ENCODE measurements around the gene NTHL1. TPM values are rescaled to one million over a fixed set of nuclear protein-coding genes. Genes with fewer than 3 reads are reported as not detected.

NTHL1 gene
- total RNA-seq, 1 donor from 2014 or later: 57.7 TPM

DNA sequence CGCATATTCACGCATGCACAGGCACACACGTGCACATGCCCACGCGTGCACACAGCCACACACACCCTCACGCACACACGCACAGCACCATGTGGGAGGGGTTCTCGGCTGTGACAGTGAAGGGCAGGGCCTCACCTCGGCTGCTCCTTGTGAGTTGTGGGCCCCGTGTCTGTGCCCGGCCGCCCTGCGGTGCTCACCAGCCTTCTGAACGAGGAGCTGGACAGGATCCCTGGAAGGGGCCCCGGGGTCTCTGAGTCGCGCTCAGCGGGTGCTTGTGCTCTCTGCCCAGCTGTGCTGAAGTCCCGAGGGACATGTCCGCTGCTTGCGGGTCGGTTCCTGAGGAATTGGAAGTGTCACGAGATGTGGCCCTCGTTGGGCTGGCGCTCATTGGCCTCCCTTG, 16.2 kb upstream of the NTHL1 start:
- H3K4me3 Mint-ChIP-seq: no peak overlapping the region
- no peaks in the 10 kb centered on the region for H3K27me3 Mint-ChIP-seq
- H3K4me1 Mint-ChIP-seq: no peaks in the 10 kb centered on the region
- H3K9me3 Mint-ChIP-seq: no peaks in the 10 kb centered on the region
- DNase-seq: no peak
- no peak overlapping the region for H3K27ac Mint-ChIP-seq
- peaks cover 22% of the 10 kb centered on the region for H3K36me3 Mint-ChIP-seq (ENCODE audit: low read depth)
- intact Hi-C loops (cut with micrococcal nuclease): no loop called here

GRCh38 chr16:2062801-2063200, 15.2 kb upstream of the NTHL1 start:
- Mint-ChIP-seq H3K9me3 (no peaks in the 10 kb centered on the region), H3K4me3 (no peak overlapping the region), H3K27ac (no peak overlapping the region), H3K27me3 (no peaks in the 10 kb centered on the region), H3K36me3 (ENCODE audit: low read depth) (peaks cover 16% of the 10 kb centered on the region), H3K4me1 (no peaks in the 10 kb centered on the region)
- intact Hi-C loops (cut with micrococcal nuclease): no loop called here
- DNase-seq: no peak

GRCh38 chr16:2061526-2061925, 13.9 kb upstream of the NTHL1 start:
- no peaks in the 10 kb centered on the region for H3K9me3 Mint-ChIP-seq
- no peak overlapping the region for H3K4me3 Mint-ChIP-seq
- DNase-seq: no peak
- intact Hi-C loops (cut with micrococcal nuclease): no loop called here
- H3K27me3 Mint-ChIP-seq: no peaks in the 10 kb centered on the region
- H3K4me1 Mint-ChIP-seq: no peaks in the 10 kb centered on the region
- H3K36me3 Mint-ChIP-seq (ENCODE audit: low read depth): peaks cover 17% of the 10 kb centered on the region
- no peak overlapping the region for H3K27ac Mint-ChIP-seq

DNA sequence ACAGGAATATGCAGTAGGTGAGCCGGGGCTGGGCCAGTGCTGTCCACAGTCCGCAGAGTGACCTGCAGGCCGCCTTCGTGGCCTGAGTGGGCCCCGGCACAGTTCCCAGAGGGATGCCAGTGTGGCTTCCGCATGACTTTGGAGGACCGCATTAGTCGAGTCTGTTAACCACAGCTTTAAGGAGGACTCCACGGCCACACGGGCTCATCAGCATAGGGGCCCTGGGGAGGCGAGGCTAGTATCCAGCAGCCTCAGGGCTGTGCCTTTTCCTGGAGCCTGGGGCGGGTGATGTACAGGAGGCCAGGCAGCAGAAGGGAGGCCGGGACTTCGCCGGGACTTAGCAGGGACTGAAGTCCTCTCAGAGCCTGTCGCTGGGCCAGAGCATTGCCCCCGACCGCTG, 13.4 kb upstream of the NTHL1 start:
- intact Hi-C loops (cut with micrococcal nuclease): no loop called here
- no peaks in the 10 kb centered on the region for H3K27me3 Mint-ChIP-seq
- H3K27ac Mint-ChIP-seq: no peak overlapping the region
- H3K4me1 Mint-ChIP-seq: no peaks in the 10 kb centered on the region
- DNase-seq: no peak
- H3K9me3 Mint-ChIP-seq: no peaks in the 10 kb centered on the region
- H3K4me3 Mint-ChIP-seq: no peak overlapping the region
- H3K36me3 Mint-ChIP-seq (ENCODE audit: low read depth): peaks cover 13% of the 10 kb centered on the region

GRCh38 chr16:2060346-2060745, 12.7 kb upstream of the NTHL1 start:
- H3K36me3 Mint-ChIP-seq (ENCODE audit: low read depth): peaks cover 11% of the 10 kb centered on the region
- H3K4me3 Mint-ChIP-seq: no peak overlapping the region
- no peaks in the 10 kb centered on the region for H3K27me3 Mint-ChIP-seq
- no peaks in the 10 kb centered on the region for H3K4me1 Mint-ChIP-seq
- intact Hi-C loops (cut with micrococcal nuclease): no loop called here
- H3K9me3 Mint-ChIP-seq: no peaks in the 10 kb centered on the region
- no peak for DNase-seq
- H3K27ac Mint-ChIP-seq: no peak overlapping the region

DNA sequence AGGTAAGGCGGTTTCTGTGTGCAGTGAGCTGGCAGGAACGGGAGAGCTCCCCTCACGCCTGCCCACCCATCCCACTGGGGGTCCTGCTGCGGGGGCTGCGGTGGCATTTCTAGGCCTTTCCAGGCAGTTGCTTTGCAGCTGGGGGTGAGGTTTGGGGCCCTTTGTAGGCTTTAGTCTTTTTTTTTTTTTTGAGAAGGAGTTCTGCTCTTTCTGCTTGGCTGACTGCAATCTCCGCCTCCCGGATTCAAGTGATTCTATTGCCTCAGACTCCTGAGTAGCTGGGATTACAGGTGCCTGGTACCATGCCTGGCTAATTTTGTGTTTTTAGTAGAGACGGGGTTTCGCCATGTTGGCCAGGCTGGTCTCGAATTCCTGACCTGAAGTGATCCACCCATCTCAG, 11.2 kb upstream of the NTHL1 start:
- Mint-ChIP-seq H3K4me3 (no peak overlapping the region), H3K27me3 (no peaks in the 10 kb centered on the region), H3K9me3 (no peaks in the 10 kb centered on the region), H3K36me3 (ENCODE audit: low read depth) (peaks cover 8% of the 10 kb centered on the region), H3K4me1 (no peaks in the 10 kb centered on the region), H3K27ac (no peak overlapping the region)
- intact Hi-C loops (cut with micrococcal nuclease): no loop called here
- DNase-seq: no peak

- Mint-ChIP-seq H3K9me3 (no peaks in the 10 kb centered on the region), H3K4me3 (no peak overlapping the region), H3K4me1 (no peaks in the 10 kb centered on the region), H3K27me3 (no peaks in the 10 kb centered on the region), H3K36me3 (ENCODE audit: low read depth) (peaks cover 8% of the 10 kb centered on the region), H3K27ac (peak overlapping the region; percentile 26)
- no peak for DNase-seq
- intact Hi-C loops (cut with micrococcal nuclease): no loop called here
Measured at GRCh38 chr16:2058420-2058819, 10.8 kb upstream of the NTHL1 start.

- intact Hi-C loops (cut with micrococcal nuclease): no loop called here
- Mint-ChIP-seq H3K27me3 (no peaks in the 10 kb centered on the region), H3K4me3 (no peak overlapping the region), H3K9me3 (no peaks in the 10 kb centered on the region), H3K27ac (no peak overlapping the region), H3K4me1 (no peaks in the 10 kb centered on the region), H3K36me3 (ENCODE audit: low read depth) (peaks cover 11% of the 10 kb centered on the region)
- no peak for DNase-seq
Measured at GRCh38 chr16:2057438-2057837, 9.8 kb upstream of the NTHL1 start.

DNA sequence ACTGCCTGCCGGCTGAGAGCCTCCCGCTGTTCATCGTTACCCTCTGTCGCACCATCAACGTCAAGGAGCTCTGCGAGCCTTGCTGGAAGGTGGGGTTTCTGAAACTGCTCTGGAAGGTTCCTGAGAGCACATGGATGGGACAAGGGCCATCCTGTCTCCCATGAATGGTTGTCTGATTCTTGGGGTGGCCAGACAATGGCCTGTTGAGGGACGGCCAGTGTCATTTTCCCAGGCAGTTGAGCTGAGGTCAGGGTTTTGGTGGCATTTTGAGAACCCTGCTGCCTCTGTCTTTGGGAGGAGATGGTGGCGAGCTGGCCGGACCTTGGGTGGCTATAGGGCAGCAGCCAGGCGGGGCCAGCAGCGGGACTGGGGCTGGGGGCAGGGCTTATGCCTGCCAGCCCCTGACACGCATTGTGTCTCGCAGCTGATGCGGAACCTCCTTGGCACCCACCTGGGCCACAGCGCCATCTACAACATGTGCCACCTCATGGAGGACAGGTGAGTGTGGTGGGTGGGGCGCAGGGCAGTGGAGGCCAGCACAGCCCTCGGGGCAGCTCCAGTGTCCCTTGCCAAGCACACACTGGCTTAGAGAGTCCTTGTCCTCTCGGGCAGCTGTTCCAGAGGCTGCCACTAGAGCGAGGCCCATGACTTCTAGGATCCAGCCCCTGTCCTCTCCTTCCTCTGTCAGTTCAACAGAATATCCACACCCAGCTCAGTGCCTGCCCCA, 9.2 kb upstream of the NTHL1 start:
- Mint-ChIP-seq H3K9me3 (no peaks in the 10 kb centered on the region), H3K4me1 (no peaks in the 10 kb centered on the region), H3K4me3 (no peak overlapping the region), H3K27ac (no peak overlapping the region), H3K36me3 (ENCODE audit: low read depth) (peaks cover 11% of the 10 kb centered on the region), H3K27me3 (no peaks in the 10 kb centered on the region)
- intact Hi-C loops (cut with micrococcal nuclease): no loop called here
- no peak for DNase-seq

DNA sequence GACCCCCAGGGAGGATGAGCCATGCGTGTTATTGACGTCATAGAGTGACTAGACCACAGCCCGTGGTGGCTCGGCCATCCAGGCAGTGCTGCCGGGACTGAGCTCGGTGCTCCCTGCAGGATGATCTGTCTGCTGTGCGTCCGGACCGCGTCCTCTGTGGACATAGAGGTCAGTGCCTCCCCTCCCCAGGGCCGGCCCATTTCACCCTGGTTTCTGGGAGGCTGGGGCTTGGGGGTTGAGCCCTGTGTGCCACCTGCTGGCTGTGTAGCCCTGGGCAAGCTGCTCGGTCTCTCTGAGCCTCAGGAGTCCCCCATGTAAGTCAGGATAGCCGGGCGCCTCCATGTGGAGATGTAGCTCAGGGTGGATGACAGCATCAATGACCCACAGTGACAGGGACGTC, 8.4 kb upstream of the NTHL1 start:
- Mint-ChIP-seq H3K36me3 (ENCODE audit: low read depth) (peaks cover 14% of the 10 kb centered on the region), H3K4me1 (no peaks in the 10 kb centered on the region), H3K27ac (no peak overlapping the region), H3K4me3 (no peak overlapping the region), H3K27me3 (no peaks in the 10 kb centered on the region), H3K9me3 (no peaks in the 10 kb centered on the region)
- intact Hi-C loops (cut with micrococcal nuclease): no loop called here
- DNase-seq: no peak

- no peak for DNase-seq
- intact Hi-C loops (cut with micrococcal nuclease): no loop called here
- H3K9me3 Mint-ChIP-seq: no peaks in the 10 kb centered on the region
- H3K4me3 Mint-ChIP-seq: no peak overlapping the region
- H3K36me3 Mint-ChIP-seq (ENCODE audit: low read depth): peaks cover 16% of the 10 kb centered on the region
- no peaks in the 10 kb centered on the region for H3K27me3 Mint-ChIP-seq
- no peak overlapping the region for H3K27ac Mint-ChIP-seq
- H3K4me1 Mint-ChIP-seq: no peaks in the 10 kb centered on the region
Measured at GRCh38 chr16:2054543-2055245, 7.1 kb upstream of the NTHL1 start.

- no peaks in the 10 kb centered on the region for H3K27me3 Mint-ChIP-seq
- H3K9me3 Mint-ChIP-seq: no peaks in the 10 kb centered on the region
- intact Hi-C loops (cut with micrococcal nuclease): no loop called here
- no peak overlapping the region for H3K4me3 Mint-ChIP-seq
- no peaks in the 10 kb centered on the region for H3K4me1 Mint-ChIP-seq
- H3K27ac Mint-ChIP-seq: no peak overlapping the region
- DNase-seq: no peak
- peaks cover 16% of the 10 kb centered on the region for H3K36me3 Mint-ChIP-seq (ENCODE audit: low read depth)
Measured at GRCh38 chr16:2053897-2054296, 6.3 kb upstream of the NTHL1 start.

- no peak overlapping the region for H3K4me3 Mint-ChIP-seq
- no peaks in the 10 kb centered on the region for H3K27me3 Mint-ChIP-seq
- no peak overlapping the region for H3K27ac Mint-ChIP-seq
- intact Hi-C loops (cut with micrococcal nuclease): no loop called here
- H3K9me3 Mint-ChIP-seq: no peaks in the 10 kb centered on the region
- H3K36me3 Mint-ChIP-seq (ENCODE audit: low read depth): peaks cover 16% of the 10 kb centered on the region
- peaks cover 5% of the 10 kb centered on the region for H3K4me1 Mint-ChIP-seq
- no peak for DNase-seq
Measured at GRCh38 chr16:2053211-2053610, 5.6 kb upstream of the NTHL1 start.

DNA sequence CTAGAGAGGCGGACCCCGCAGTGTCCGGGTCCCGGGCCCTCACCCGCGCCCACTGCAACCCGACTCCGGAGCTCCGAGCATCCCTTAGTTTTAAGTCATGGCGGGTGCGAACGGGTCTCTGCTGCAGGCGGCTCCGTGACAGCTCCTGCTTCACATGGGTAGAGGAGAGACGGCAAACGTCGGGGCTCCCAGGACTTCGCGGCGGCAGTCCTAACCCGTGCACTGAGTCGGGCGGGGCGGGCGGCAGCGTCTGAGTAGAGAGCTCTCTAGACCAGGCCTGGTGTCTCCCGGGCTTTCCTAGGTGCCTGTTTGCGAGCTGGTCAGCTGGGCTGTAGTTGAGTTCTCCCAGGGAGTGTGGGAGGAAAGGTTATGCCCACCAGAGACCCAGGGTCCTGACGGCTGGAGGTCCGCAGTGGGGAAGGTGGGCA, 496 bp upstream of the NTHL1 start:
- peak overlapping the region; percentile 56 for H3K27ac Mint-ChIP-seq
- intact Hi-C loops (cut with micrococcal nuclease): loop anchor here (5.0 kb wide), 1 partner anchor 56 kb away; no protein-coding TSS in a partner anchor
- peaks cover 14% of the 10 kb centered on the region for H3K4me1 Mint-ChIP-seq
- peak overlapping the region; percentile 92 for H3K4me3 Mint-ChIP-seq
- no peaks in the 10 kb centered on the region for H3K9me3 Mint-ChIP-seq
- H3K27me3 Mint-ChIP-seq: no peaks in the 10 kb centered on the region
- DNase-seq: no peak
- H3K36me3 Mint-ChIP-seq (ENCODE audit: low read depth): peaks cover 15% of the 10 kb centered on the region

Measured in activated CD4-positive, alpha-beta T cell treated with anti-CD3 and anti-CD28 coated beads, Interleukin-2, amount 10 ng/mL, durations not matched to agents 24 days and 14 days (primary cell).